Thoracic aorta (tissue), 2 donors: ENCODE data around the gene NECTIN1. TPM values are rescaled to one million over a fixed set of nuclear protein-coding genes. Genes with fewer than 3 reads are reported as not detected.

Source experiments
- ATAC-seq: fragments of 150-250 bp; one replicate; pipeline ENCODE4 v1.8.0; 2017; ENCODE audit warnings: low read depth; ENCODE audit not compliant: insufficient number of reproducible peaks, low FRiP score
- DNase-seq: peaks from one replicate; pipeline ENCODE4 v3.0.0-alpha.2; 2020; ENCODE audit warnings: low spot score
- H3K27ac ChIP-seq, 2 donors: fragments of 200-600 bp; sonication (generic); 1 replicate in 1 of 2; 2 replicates in 1 of 2; pipeline ENCODE4 v1.5.1; 2016; ENCODE audit warnings: mild to moderate bottlenecking in 2 of 2, moderate library complexity in 2 of 2
- H3K27me3 ChIP-seq: fragments of 200-600 bp; sonication (generic); replicated peaks from 2 replicates; pipeline ENCODE4 v1.6.0; 2016; ENCODE audit warnings: mild to moderate bottlenecking; ENCODE audit not compliant: insufficient read depth
- H3K36me3 ChIP-seq: fragments of 200-600 bp; sonication (generic); one replicate; pipeline ENCODE4 v1.5.1; 2016
- H3K4me1 ChIP-seq, 2 donors: fragments of 200-600 bp; sonication (generic); 1 replicate in 1 of 2; 2 replicates in 1 of 2; pipeline versions ENCODE4 v1.5.1 to v1.6.0; 2016; ENCODE audit warnings: low read depth in 2 of 2, mild to moderate bottlenecking in 1 of 2; ENCODE audit not compliant: control insufficient read depth in 1 of 2
- H3K4me3 ChIP-seq: fragments of 200-600 bp; sonication (generic); 2 replicates; pipeline ENCODE4 v1.5.1; 2016; ENCODE audit warnings: mild to moderate bottlenecking
- H3K9me3 ChIP-seq: fragments of 200-600 bp; sonication (generic); 2 replicates; pipeline ENCODE4 v1.5.1; 2016
- CTCF ChIP-seq: fragments of 200-600 bp; sonication (generic); IDR thresholded peaks from one replicate; pipeline ENCODE4 v1.5.1; 2019; ENCODE audit warnings: antibody characterized with exemption
- total RNA-seq, 2 donors: library from RNA; depleted of rRNA; stranded (reverse); fragments of >200 nt; gene quantifications; one replicate each; pipeline versions ENCODE4 v1.1.0 to v1.2.3, GENCODE V29; 2016

Gene NECTIN1
- total RNA-seq, 2 donors from 2014 or later, result 4.2 to 4.4 TPM

GRCh38 chr11:119677840-119678239, 51.2 kb downstream of the NECTIN1 start:
- ATAC-seq, result no peak
- Histone ChIP-seq H3K36me3 (peaks cover 2% of the 10 kb centered on the region), H3K4me3 (no peak overlapping the region), H3K27ac (no peak overlapping the region), H3K9me3 (no peaks in the 10 kb centered on the region), H3K4me1 (peaks cover 5 to 10% of the 10 kb centered on the region in 2 donors), H3K27me3 (no peaks in the 10 kb centered on the region)
- DNase-seq, result no peak
- TF ChIP-seq CTCF, result no peak

DNA sequence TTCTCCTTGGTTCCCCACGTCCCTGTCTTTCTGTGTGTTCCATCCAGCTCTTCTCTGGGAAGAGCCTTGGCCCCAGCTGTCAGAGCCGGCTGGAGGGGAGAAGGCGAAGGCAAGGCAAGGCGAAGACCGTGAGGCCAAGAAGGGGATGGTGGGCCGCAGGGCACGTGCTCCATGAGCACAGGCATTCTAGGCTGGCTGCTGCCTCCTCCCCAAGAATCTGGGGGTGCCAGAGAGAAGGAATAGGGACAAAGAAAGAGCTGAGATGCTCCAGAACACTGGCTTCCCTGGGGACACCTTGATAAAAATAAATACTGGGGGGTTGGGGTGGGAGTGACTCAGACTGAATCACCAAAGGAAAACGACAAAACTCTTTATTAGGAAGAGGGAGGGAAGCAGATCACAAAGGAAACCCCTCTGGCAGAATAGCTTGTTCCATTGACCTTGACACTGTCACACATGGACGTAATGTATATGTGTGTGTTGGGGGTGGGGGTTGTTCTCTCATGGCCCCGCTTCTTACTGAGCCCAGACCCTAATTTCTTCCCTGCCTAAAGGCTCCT, 52.5 kb downstream of the NECTIN1 start:
- DNase-seq (no peak), ATAC-seq (no peak)
- Histone ChIP-seq H3K36me3 (peaks cover 2% of the 10 kb centered on the region), H3K27me3 (no peaks in the 10 kb centered on the region), H3K9me3 (no peaks in the 10 kb centered on the region), H3K4me1 (peaks cover 7 to 13% of the 10 kb centered on the region in 2 donors), H3K27ac (no peak overlapping the region), H3K4me3 (no peak overlapping the region)
- TF ChIP-seq CTCF, result no peak

DNA sequence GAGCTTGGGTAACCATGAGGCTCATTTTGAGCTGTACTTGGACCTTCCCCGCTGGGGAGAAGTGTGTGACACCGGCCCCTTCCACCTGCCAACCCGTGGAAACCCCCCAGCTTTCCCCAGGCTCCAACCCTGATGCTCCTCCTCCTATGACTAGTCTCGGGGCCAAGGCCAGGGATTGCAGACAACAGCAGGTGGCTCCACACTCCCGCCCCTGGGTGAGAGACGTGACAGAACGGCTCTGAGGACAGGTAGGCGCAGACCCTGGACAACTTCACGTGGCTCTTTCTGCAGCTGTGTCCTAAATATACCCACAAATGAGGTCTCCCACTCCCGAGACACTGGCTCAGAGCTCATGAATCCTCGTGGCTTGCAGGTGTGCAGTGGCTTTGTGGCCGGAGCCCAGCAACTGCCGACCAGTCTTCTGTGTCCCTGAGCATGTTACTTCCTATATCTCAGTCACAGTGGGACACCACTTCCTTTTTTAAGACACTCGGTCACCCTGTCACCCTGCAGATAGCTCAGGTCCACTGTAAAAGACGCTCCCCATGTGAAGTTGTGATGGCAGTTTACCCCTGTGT, 55.2 kb downstream of the NECTIN1 start:
- no peak for DNase-seq
- ATAC-seq, result no peak
- Histone ChIP-seq H3K4me3 (no peak overlapping the region), H3K36me3 (peaks cover 2% of the 10 kb centered on the region), H3K4me1 (peaks cover 8 to 10% of the 10 kb centered on the region in 2 donors), H3K9me3 (no peaks in the 10 kb centered on the region), H3K27me3 (no peaks in the 10 kb centered on the region), H3K27ac (no peak overlapping the region)
- no peak for TF ChIP-seq CTCF

GRCh38 chr11:119673052-119673758, 55.8 kb downstream of the NECTIN1 start:
- Histone ChIP-seq H3K36me3 (peaks cover 2% of the 10 kb centered on the region), H3K27me3 (no peaks in the 10 kb centered on the region), H3K4me1 (peaks cover 8 to 10% of the 10 kb centered on the region in 2 donors), H3K9me3 (no peaks in the 10 kb centered on the region), H3K27ac (no peak overlapping the region), H3K4me3 (no peak overlapping the region)
- DNase-seq (no peak), ATAC-seq (no peak)
- TF ChIP-seq CTCF, result no peak

- DNase-seq (no peak), ATAC-seq (no peak)
- no peak overlapping the region for H3K4me3 ChIP-seq
- no peaks in the 10 kb centered on the region for H3K27me3 ChIP-seq
- peaks cover 8 to 10% of the 10 kb centered on the region in 2 donors for H3K4me1 ChIP-seq
- peaks cover 2% of the 10 kb centered on the region for H3K36me3 ChIP-seq
- TF ChIP-seq CTCF, result no peak
- H3K27ac ChIP-seq, result no peak overlapping the region
- no peaks in the 10 kb centered on the region for H3K9me3 ChIP-seq
These were observed 56.4 kb downstream of the NECTIN1 start for GRCh38 chr11:119672597-119672996.
